GM18502 (cell line): ENCODE measurements around the gene IGFBP5.

Experiments
- ATAC-seq: cut with Tn5 transposase; IDR thresholded peaks from one replicate; pipeline ENCODE4 v1.9.1; 2021; ENCODE audit warnings: mild to moderate bottlenecking; ENCODE audit not compliant: unreplicated experiment, poor library complexity

Gene IGFBP5

GRCh38 chr2:216650626-216651257 is 44.6 kb downstream of the IGFBP5 start:
- no peak for ATAC-seq

- ATAC-seq, result no peak
These were observed 45.8 kb downstream of the IGFBP5 start for GRCh38 chr2:216649574-216649973.

DNA sequence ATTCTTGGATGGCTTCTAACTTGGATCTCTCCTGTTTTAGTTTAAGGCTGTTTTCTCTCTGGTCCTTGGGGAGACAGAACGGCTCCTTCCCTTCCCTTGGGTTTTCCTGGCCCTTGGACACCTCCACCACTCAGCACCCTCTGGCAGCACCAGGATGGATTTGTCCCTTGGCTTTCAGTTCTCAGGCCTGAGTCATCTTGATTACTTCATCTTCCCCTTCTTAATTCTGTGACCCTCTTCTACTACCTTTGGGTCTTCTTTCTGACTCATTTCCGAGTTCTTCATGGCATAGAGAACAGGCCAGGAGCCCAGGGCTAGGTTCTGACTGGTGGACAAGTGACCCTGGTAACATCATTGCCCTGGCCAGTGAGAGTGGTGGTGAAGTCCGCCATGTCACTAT is 47.2 kb downstream of the IGFBP5 start:
- ATAC-seq, result no peak

DNA sequence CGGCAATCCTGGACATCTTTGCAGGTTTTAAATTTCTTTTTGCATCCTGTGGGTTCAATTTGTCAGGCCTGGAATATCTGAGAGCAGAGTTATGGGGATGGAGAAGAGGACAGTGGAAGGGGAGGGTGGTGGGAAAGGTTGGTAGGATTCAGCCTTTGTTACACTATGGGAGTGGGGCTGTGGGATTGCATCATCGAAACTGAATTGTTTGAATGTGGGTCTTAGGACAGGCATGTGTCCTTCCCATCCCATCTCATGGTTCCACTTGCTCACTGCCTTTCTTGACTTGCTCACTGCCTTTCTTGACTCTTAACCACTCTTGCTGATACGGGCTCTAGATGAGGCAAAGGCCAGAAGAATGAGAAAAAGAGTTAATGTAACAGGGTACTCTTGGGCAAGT is 49.2 kb downstream of the IGFBP5 start:
- no peak for ATAC-seq

GRCh38 chr2:216645636-216645950 is 49.8 kb downstream of the IGFBP5 start:
- ATAC-seq, result no peak

DNA sequence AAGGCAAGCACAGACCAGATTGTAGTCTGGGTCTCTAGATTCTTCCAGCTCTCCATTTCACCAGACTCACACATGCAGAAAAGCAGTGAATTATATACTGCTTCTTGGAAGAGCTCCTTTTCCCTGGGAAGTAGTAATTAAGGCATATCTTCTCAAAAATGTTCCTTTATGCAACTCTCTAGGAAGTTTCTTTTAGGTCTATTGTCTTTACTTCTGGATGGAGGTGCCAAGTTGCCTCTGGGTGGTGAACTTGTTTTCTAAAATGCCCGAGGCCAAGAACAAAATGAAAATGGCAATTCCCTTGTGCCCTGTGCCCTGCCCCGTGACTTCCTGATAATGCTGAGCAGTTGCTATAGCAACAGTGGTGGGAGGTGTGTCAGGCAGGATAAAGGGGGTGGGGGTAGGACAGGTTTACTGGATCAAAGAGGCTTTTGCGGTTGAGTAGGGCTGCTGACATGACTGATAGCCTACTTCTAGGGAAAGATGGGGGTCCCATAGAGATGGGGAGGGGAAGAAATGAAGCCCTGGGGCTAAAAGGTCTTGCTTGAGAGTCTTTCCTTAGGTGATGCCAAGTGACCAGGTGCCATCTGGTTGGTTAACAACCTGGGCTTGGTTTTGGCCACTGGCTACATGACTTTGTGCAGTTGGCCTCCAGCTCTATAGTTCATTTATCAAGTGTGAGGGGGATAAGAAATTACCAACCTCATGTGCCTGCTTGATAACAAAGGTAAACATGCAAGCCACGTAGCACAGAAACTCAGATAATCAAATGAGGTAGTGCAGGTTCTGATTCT is 50.3 kb downstream of the IGFBP5 start:
- no peak for ATAC-seq

- no peak for ATAC-seq
These were observed 51.2 kb downstream of the IGFBP5 start for GRCh38 chr2:216643986-216644659.

GRCh38 chr2:216637472-216637871 is 57.9 kb downstream of the IGFBP5 start:
- no peak for ATAC-seq

DNA sequence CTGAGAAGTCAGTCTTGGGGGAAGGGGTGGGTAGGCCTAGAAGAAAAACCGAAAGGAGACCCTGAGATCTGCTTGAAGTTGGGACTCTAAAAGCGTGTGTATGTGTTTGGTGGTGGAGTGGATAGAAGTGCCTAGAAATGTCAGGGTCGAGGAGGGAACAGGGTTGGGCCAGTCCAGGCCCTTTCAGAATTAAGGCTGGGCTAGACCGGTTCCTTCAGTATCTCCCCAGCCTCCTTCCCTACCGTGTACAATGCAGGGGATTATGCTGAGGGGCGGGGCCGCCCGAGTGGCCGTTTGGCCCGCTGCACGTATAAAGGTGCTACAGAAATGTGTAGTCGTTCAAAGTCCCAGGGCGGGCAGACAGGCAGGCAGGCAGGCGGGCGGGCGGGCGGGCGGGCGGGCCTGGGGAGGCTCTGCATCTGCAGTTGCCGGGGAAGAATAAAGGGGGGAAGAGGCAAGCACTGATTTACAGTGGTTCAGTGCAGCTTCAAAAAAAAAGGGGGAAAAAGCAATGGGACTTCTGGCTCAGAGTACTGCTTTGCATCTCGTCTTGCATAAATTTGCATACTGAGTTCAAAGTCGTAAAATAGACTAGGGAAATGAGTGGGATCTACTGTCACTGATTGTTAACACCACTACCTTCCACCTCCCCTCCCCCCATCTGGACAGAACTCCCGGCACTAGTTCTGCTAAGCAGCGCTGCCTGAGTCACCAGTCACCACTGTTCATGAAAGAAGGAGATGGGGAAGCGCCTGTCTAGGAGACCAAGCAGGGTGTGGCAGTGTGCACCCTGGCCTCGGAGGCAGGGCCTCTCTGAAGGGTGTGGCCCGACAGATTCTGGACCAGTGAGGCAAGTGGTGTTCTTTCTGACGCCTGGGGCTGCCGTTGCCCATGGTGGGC is 58.5 kb downstream of the IGFBP5 start:
- no peak for ATAC-seq

GRCh38 chr2:216635701-216636550 is 59.4 kb downstream of the IGFBP5 start:
- ATAC-seq, result no peak

DNA sequence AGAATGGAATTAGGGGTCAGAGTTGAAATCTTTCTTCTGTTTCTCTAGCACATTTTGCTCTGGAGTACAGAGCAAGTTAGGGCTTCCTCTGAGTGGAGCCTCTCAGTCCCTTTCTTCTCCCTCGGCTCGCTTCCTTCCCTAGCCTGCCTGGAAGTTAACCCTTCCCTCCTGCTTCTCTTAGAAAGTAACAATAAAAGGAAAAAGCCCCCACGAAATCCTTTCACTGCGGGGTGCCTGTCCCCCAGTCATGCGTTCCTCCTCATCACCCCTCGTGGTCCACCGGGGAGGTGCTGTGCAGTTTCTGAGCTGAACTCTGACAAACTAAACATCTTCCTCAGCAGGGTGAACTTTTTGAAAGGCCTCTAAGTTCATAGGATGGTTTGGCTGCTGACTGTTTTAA is 60.2 kb downstream of the IGFBP5 start:
- ATAC-seq, result no peak

- no peak for ATAC-seq
These were observed 60.8 kb downstream of the IGFBP5 start for GRCh38 chr2:216634370-216635148.

GRCh38 chr2:216633616-216634369 is 61.6 kb downstream of the IGFBP5 start:
- ATAC-seq, result no peak

GRCh38 chr2:216632952-216633615 is 62.3 kb downstream of the IGFBP5 start, which contains the start of gene IGFBP2:
Gene IGFBP2, plus strand, starts transcription at chr2:216633420. Its CDS starts 104 bp downstream, at chr2:216633524.
- ATAC-seq, result no peak

- ATAC-seq, result no peak
These were observed 62.9 kb downstream of the IGFBP5 start for GRCh38 chr2:216632346-216632951.

DNA sequence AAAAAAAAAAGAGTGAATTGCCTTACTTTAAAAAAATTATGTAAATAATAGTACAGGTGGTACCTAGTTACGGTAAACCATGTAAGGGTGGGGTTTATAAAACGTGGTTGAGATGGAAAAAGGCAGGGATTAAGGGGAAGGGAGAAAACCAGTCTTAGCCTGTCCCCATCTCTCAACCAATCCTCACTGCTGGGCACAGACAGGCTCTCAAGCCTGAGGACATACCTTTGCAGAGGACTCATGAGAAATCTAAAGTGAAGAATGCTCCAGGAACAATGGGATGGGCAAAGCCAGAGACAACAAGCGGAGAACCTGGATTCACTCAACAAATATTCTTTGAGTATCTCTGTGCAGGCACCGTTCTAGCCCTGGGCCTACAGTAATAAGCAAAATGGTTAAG is 65.6 kb downstream of the IGFBP5 start:
- no peak for ATAC-seq

- ATAC-seq, result no peak
These were observed 68.5 kb downstream of the IGFBP5 start for GRCh38 chr2:216626875-216627245.
